ENCODE results near the gene KCTD17.

Gene KCTD17

DNA sequence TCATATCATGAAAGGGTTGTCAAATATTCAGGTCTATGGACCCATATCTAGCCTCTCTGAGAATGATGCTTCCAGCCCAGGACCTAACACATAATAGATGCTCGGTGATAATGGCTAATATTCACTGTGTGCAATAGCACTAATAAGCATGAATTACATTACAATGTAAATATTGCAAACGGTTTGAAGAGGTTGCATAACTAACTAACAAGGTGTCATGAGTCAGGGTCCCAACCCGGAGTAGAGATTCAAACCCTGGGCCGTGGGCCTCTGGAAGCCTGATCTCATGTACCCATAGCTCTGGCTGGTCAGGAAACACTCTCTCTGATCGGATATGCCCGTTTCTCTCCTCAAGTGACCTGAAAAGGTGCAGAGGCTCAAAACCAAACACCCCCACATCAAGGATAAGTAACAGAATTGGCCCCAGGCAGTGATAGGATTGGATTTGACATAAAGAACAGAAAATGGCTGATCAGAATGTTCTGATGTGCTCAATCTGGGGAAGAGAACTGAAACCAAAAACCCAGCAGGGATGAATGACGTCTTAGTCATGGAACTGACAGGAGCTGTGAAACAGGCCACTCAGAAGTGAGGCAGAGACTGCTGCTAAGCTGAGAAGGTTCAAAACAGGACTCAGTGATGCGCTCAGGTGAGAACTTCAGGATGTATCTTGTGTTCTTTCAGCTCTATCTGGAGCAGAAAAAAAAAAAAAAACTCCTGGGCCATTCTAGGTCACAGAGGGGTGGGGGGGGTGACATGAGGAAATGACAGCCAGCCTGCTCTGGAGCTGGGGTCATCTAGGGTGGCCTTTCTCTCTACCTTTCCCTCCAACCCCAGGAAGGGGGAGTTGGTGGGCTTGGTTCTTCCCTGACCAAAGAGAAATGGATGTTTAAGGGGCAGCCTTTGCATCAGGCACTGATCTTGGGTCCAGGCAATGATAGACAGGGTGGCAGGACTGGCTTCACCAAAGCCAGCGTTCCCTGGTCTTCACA, 6.6 kb upstream of the KCTD17 start:
- no peak for DNase-seq

- DNase-seq: no peak
These were observed 5.6 kb upstream of the KCTD17 start for GRCh38 chr22:37045958-37046357.

DNA sequence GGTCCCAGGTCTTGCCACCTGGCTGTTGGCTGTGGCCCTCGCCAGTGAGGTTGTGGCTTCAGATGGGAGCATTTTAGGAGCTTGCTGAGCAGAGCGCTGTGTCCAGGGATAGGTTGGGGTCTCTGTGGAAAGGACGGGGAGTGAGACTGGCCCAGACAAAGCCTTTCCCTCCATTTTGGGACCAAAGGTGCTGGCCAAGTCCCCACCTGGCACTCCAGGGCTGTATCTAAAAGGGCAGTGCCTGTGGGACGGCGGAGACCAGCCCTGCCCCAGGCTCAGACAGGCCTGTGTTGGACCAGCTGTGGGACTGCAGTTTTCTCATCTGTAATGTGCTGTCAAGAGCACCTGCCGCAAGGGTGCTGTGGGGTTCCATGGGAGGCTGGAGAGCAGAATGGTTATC, 5.0 kb upstream of the KCTD17 start:
- DNase-seq: no peak

DNA sequence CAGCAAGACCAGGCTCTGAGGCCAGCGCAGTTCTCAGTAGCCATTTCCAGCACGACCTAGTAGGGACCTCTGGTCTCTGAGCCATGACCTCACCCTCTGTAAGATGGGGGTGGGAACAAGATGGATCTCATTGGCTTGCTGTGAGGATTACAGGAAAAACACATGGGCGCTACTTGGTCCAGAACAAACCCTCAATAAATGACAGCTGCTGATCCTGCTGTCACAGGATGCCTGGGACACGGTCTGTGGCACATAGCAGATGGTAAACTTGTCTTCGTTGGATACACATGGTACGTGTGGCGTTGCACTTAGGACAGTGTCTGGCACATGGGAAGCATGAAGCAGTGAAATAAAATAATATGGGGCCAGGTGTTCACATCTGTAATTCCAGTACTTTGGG, 4.5 kb upstream of the KCTD17 start:
- DNase-seq: no peak

- DNase-seq: no peak
These were observed 3.4 kb upstream of the KCTD17 start for GRCh38 chr22:37048133-37048532.

- no peak for DNase-seq
These were observed 2.3 kb upstream of the KCTD17 start for GRCh38 chr22:37049224-37049623.

GRCh38 chr22:37050913-37051312, 629 bp upstream of the KCTD17 start:
- no peak for DNase-seq

GRCh38 chr22:37052386-37053309, 1.1 kb downstream of the KCTD17 start:
- no peak for DNase-seq

DNA sequence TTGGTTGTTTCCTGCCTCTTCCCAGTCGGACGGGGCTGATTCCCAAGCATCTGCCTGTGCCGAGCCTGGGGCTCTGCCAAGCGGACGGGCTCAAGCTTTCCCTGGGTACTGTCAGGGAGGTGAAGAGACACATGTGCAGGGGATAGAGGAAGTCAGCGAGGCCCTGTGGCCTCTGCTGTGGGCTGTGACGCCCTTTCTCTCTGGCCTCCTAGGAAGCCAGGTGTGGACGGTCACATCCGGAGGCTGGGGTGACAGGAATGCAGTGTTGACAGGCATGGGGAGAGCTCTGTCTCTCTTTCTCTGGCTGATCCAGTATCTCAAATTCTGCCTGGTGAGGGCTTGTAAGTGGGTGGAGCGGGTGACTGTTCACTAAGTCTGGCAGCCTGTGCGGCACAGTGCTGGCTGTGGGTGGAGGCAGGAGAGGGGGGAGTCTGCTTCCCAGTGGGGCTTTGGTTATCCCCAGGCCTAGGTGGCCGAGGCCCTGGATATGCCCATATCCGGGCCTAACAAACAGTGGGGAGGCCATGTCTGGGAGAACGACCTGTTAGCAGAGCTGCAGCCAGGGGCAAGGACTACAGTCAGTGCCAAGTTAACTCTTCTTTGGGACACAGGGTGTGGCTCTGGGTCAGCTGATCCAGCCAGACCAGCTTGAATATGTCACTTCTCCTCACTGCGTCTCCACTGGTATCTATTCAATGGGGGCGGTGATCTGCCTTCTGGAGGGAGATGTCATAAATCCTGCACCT, 1.9 kb downstream of the KCTD17 start:
- DNase-seq: no peak

DNA sequence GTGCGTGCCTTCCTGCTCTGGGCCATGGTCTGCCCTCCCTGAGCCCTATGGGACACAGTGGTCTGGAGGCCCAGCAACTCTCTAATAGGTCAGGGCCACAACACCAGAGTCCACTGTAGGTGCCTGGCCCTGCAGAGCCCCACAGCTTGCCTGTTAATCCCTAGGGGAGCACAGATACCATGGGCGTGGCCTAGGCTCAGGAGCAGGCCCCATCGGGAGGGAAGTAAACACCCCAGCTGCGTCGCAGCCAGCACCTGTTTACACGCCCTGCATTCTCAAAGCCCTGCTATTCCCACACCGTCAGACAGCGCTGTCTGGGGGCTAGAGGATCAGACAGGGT, 2.5 kb downstream of the KCTD17 start:
- no peak for DNase-seq

DNA sequence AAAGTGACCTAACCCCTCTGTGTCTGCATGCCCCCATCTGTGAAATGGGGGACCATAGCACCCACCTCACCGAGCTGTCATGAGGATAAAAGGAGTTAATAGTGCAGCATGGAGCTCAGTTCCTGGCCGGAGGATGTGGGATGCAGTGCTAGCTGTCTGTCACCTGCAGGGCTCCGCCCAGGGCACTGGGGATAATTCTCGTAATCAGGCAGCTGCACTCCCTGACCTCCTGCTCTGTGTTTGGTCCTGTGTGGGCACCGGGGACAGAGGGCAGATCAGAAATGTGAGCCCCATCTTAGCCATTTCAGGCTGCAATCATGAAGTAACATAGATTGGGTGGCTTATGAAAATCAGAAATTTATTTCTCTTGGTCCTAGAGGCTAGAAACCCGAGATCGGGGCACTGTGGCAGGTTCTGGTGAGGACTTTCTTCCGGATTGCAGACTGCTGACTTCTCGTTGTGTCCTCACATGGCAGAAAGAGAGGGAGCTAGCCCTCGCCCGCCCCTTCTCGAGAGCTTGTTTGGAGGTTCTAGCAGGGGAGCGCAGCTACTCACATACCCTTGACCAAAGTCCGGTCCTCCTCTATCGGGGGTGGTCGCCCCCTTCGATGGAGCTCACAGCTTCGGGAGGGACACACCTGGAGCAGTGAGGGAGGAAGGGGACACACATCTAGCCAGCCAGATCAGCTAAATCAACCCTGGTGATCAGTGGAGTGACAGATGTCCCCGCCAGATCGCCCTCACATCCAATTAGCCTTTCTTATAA, 3.2 kb downstream of the KCTD17 start:
- DNase-seq: no peak

GRCh38 chr22:37056246-37056645, 4.7 kb downstream of the KCTD17 start:
- no peak for DNase-seq

DNA sequence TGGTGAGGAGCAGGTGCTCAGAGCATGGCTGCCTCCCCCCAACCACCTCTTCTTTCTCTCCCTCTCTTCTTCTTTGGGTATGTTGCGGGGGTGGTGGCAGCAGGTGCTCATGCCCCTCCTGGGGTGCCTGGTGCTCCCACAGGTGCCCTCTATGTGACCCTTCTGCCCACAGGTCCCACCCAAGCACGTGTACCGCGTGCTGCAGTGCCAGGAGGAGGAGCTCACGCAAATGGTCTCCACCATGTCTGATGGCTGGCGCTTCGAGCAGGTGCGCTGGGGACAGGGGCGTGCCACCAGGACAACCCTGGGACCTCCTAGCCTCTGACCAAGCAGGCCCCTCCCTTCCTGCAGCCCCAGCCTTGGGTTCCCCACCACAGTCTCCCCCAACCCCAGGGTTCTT, 5.7 kb downstream of the KCTD17 start:
- DNase-seq: no peak

DNA sequence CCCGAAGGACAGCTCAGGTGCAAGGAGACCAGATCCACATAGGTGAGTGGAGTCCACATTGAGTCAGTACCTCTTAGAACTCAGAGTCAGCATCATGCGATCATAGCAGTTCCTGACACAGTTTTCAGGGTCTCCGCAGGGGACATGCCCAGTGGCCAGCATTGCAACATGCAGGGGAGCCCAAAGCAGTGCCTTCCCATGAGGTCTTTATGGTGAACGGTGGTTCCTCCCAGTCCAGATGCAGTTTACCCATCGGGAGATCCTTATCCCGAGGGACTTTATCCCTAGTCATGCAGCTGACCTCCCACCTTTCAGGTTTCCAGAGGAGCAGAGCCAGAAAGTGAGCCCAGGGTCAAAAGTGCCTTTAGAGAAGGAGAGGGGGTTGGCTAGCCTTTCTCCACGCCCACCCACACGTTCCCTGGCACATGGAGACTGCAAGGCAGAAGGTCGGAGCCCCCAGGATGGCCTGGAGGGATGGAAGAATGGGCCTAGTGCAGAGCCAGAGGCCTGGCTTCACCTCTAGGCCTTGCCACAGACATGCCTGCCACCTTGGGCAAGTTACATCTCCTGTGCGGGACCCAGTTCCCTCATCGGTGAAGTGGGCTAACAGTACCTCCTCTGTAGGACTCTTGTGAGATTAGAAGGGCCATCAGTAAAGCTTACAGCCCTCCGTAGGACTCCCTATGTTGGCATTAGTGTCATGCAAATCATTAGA, 6.4 kb downstream of the KCTD17 start:
- DNase-seq: no peak

DNA sequence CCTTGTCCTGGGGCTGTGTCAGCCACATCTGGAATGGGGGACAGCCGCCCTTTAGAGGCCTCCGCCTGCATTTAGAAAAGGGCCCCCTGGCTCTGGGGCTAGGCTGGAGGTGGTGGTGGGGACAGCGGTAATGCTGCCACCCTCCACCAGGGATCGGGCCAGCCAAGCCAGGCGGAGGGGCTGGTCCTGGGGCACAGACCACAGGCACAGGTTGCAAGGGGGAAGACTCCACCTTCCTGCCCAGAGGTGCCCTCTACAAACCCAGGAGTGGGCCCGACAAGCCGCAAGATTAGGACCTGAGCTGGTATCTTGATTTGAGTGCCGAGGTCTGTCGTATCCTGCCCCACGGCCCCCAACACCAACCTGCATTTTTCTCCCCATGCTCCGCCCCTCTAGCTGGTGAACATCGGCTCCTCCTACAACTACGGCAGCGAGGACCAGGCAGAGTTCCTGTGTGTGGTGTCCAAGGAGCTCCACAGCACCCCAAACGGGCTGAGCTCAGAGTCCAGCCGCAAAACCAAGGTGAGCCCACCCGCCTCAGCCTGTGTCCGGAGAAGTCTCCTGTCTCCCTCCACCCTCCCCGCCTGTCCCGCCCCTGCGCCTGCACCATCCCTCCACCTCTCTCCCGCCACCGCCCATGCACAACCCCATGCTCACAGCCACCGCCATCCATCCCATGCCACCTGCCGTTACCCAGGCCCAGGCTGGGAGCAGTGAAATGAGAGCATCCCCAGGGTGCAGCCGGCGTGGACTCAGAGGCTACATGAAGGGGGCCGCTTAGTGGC, 7.6 kb downstream of the KCTD17 start:
- DNase-seq: no peak

GRCh38 chr22:37059876-37060449, 8.4 kb downstream of the KCTD17 start:
- no peak for DNase-seq

DNA sequence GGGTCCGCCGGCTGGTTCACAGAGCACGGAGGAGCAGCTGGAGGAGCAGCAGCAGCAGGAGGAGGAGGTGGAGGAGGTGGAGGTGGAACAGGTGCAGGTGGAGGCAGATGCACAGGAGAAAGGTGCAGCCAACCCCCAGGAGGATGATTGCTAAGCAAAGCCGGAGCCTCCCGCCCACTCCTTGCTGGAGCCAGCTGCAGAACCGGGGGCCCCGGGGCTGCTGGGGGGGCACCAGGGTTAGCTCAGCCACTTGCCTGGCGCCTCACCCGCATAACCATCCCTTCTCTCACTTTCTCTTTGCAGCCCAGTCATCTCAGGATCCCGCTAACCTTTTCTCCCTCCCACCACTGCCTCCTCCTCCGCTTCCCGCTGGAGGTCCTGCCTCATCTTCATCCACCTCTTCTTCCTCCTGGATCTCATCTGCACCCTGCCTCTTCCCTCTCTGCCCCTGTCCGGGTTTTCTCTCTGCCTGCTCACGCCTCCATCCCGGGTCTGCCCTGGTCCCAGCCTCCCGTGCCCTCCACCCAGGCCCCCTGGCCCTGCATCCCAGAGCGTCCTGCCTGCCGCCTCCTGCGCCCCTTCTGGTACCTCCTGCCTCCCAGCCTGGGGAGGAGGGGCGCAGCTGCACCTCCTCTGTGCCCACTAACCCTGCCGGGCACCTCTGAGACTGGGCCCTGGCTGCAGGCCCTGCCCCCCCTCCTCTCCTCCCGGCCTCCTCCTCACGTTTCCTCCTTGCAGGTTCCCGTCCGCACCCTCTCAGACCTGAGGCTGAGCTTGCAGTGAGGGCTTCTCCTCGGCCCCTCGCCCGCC, 9.5 kb downstream of the KCTD17 start:
- DNase-seq: no peak

DNA sequence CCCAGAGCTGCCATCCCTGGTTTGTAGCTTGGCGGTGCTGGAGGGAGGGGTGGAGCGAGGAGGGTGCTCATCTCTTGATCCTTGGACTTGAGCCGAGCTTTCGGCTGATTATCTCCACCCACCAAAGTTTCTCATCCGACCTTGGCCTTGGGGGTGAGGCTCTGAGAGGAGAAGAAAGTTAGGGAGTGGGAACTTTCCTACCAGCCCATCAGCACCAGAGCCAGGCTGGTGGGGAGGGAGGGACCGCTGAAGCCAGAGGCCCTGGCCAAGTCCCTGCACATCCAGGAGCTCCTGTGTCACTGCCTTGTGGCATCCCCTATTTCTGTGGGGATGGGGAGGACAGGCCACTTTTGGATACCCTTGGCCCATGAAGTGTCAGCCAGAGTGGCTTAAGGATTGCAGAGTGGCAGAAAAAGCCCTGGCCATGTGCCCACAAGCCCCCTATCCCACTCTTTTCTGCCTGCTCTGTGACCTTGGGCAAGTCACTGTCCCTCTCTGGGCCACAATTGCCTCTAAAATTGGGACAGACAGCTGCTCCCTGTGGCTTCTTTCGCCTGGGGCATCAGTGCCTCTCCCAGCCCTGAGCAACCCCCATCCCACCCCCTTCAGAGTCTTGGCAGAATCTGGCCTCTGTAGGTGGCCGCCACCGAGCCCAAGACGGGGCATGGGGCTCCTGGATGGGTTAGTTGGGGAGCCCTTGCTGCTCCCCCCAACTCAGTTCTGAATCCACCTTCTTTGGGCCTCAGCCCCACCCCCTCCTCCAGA, 10.3 kb downstream of the KCTD17 start:
- no peak for DNase-seq

GRCh38 chr22:37062376-37062675, 10.8 kb downstream of the KCTD17 start:
- no peak for DNase-seq
